Measurements from ENCODE around the gene WDR82. TPM values are rescaled to one million over a fixed set of nuclear protein-coding genes. Genes with fewer than 3 reads are reported as not detected.

WDR82 gene
- total and polyA plus RNA-seq, 10 of the 15 experiments (the other 5 are each of a cell fraction or from before 2014, with no cell fraction given): 10.1 to 82.4 (median 48.7) TPM

GRCh38 chr3:52213901-52214300 lies 64.5 kb downstream of the WDR82 start (continued):
- no peak for TF ChIP-seq ZNF592 (IDR thresholded peaks at IDR 0.05)

- no TSS peak for BruUV-seq (replicated peaks)
- peaks cover 5% of the 10 kb centered on the region for H3K4me1 ChIP-seq (ENCODE audit: control insufficient read depth, insufficient read depth, low read length)
- no peaks in the 10 kb centered on the region for H4K20me1 ChIP-seq (ENCODE audit: control insufficient read depth, insufficient read depth)
- ChIA-PET CTCF (interaction anchor here (1.0 to 5.6 kb wide), 2 partner anchors 8 kb away, joined by 5 to 44 read pairs; no protein-coding TSS in a partner anchor), RAD21 (ENCODE audit: unreplicated experiment) (interaction anchor here (0.7 kb wide), 1 partner anchor 209 kb away, joined by 3 read pairs; no protein-coding TSS in a partner anchor), SMC1A (ENCODE audit: uncharacterized antibody, unreplicated experiment) (no interaction called here), POLR2A (interaction anchor here (0.6 to 1.5 kb wide), 2 partner anchors 40 to 89 kb away, joined by 3 to 4 read pairs; no protein-coding TSS in a partner anchor)
- in situ Hi-C loops (cut with MboI) (no loop called here), intact Hi-C loops (cut with micrococcal nuclease; ENCODE audit: unreplicated experiment) (no loop called here)
- DNase-seq (ENCODE audit: low read depth, low spot score) (no peak), ATAC-seq (no peak), FAIRE-seq (no peak)
- no peaks in the 10 kb centered on the region for H3K27me3 ChIP-seq (replicated peaks in 1 of 2; ENCODE audit: control insufficient read depth in 2 of 2, insufficient read depth in 2 of 2, low read length in 1 of 2)
- 97% methylated on average over 8 of the region's 8 CpGs for WGBS (ENCODE audit: insufficient coverage, insufficient replicate concordance, low lambda C conversion rate, missing lambda C conversion rate)
- no peak overlapping the region for H3K4me3 ChIP-seq
- no peaks in the 10 kb centered on the region for H3K79me2 ChIP-seq (ENCODE audit: control insufficient read depth, insufficient read depth, low read length)
- no peak overlapping the region for H3K9ac ChIP-seq (ENCODE audit: control insufficient read depth, insufficient read depth, low read length)
- no peak overlapping the region for H3K4me2 ChIP-seq (ENCODE audit: control insufficient read depth, insufficient read depth)
- no peak overlapping the region for H3K27ac ChIP-seq (ENCODE audit: control insufficient read depth, insufficient read depth)
- H3K9me3 ChIP-seq (replicated peaks; ENCODE audit: control insufficient read depth, insufficient read depth, low read length): no peaks in the 10 kb centered on the region
- H3K36me3 ChIP-seq (ENCODE audit: control insufficient read depth in 2 of 2, insufficient read depth in 2 of 2, low read length in 1 of 2): peaks cover 23 to 41% of the 10 kb centered on the region in 2 experiments
- no peak overlapping the region for H2AFZ ChIP-seq (ENCODE audit: control insufficient read depth, low read depth, low read length)
- TF ChIP-seq IKZF1 (conservative IDR thresholded peaks at IDR 0.05) (no peak), RFX5 (IDR thresholded peaks at IDR 0.05; ENCODE audit: low read depth, low read length) (no peak), BCLAF1 (IDR thresholded peaks at IDR 0.05) (no peak), BCL3 (IDR thresholded peaks at IDR 0.05; ENCODE audit: borderline replicate concordance, insufficient read depth, low read depth, low read length, poor library complexity, severe bottlenecking) (no peak), CEBPB (IDR thresholded peaks at IDR 0.05; ENCODE audit: borderline replicate concordance in 1 of 2, low read depth in 2 of 2, low read length in 2 of 2) (no peak), ETV6 (conservative IDR thresholded peaks at IDR 0.05 in 1 of 2, IDR thresholded peaks at IDR 0.05 in 1 of 2; ENCODE audit: borderline replicate concordance in 1 of 2, low read depth in 1 of 2) (no peak), YY1 (IDR thresholded peaks at IDR 0.05; ENCODE audit: low read depth, low read length) (no peak), PRDM15 (CRISPR knock-in tag; IDR thresholded peaks at IDR 0.05) (no peak)
Observed at GRCh38 chr3:52213005-52213404, 65.4 kb downstream of the WDR82 start.
